HG02884 (cell line): ENCODE data around the gene MYRFL.
A peak's percentile ranks its signal among the peaks of the same experiment; 100 is the strongest.
"Not testable (repeated sequence)": the region's sequence is repeated elsewhere in the genome, so short reads cannot be mapped to it uniquely, and the experiment has no call there.

Experiments
- ATAC-seq: cut with Tn5 transposase; IDR thresholded peaks from one replicate; pipeline ENCODE4 v1.9.1; 2021; ENCODE audit warnings: mild to moderate bottlenecking, moderate library complexity; ENCODE audit not compliant: unreplicated experiment

Gene MYRFL

GRCh38 chr12:69984241-69984640 lies 159.2 kb downstream of the MYRFL start:
- ATAC-seq: no peak

- peak; percentile 94 for ATAC-seq
Observed at GRCh38 chr12:69985656-69986055, 160.6 kb downstream of the MYRFL start.

- no peak for ATAC-seq
Observed at GRCh38 chr12:69986114-69986513, 161.1 kb downstream of the MYRFL start.

GRCh38 chr12:69987579-69988091 lies 162.6 kb downstream of the MYRFL start:
- ATAC-seq: no peak

- ATAC-seq: no peak
Observed at GRCh38 chr12:69988481-69989321, 163.7 kb downstream of the MYRFL start.

- ATAC-seq: no peak
Observed at GRCh38 chr12:69991690-69992288, 166.8 kb downstream of the MYRFL start.

GRCh38 chr12:69993433-69993832 lies 168.4 kb downstream of the MYRFL start:
- no peak for ATAC-seq

GRCh38 chr12:69994086-69994485 lies 169.1 kb downstream of the MYRFL start:
- not testable (repeated sequence) for ATAC-seq

GRCh38 chr12:69994724-69995173 lies 169.7 kb downstream of the MYRFL start:
- ATAC-seq: no peak

- no peak for ATAC-seq
Observed at GRCh38 chr12:69996241-69996640, 171.2 kb downstream of the MYRFL start.

GRCh38 chr12:69996722-69997121 lies 171.7 kb downstream of the MYRFL start:
- no peak for ATAC-seq

GRCh38 chr12:69998011-69998410 lies 173.0 kb downstream of the MYRFL start:
- no peak for ATAC-seq

- ATAC-seq: no peak
Observed at GRCh38 chr12:69998922-69999321, 173.9 kb downstream of the MYRFL start.

GRCh38 chr12:69999561-69999960 lies 174.5 kb downstream of the MYRFL start:
- no peak for ATAC-seq

GRCh38 chr12:70002097-70002911 lies 177.3 kb downstream of the MYRFL start:
- no peak for ATAC-seq

GRCh38 chr12:70002912-70003255 lies 177.9 kb downstream of the MYRFL start:
- ATAC-seq: no peak

GRCh38 chr12:70005864-70006618 lies 181.0 kb downstream of the MYRFL start:
- no peak for ATAC-seq

- ATAC-seq: no peak
Observed at GRCh38 chr12:70006619-70006973, 181.6 kb downstream of the MYRFL start.

- no peak for ATAC-seq
Observed at GRCh38 chr12:70007687-70008086, 182.7 kb downstream of the MYRFL start.
